Amygdala (tissue), 56 donors: Measurements from ENCODE around the gene PAPSS1.

Experiments
- DNase-seq, 56 donors: peaks; one replicate each; lab custom pipeline; 2025; lab: John Stamatoyannopoulos, UW

PAPSS1 gene

GRCh38 chr4:107575243-107575642, 144.8 kb downstream of the PAPSS1 start:
- no peak for DNase-seq

GRCh38 chr4:107572281-107572680, 147.8 kb downstream of the PAPSS1 start:
- DNase-seq = no peak

GRCh38 chr4:107570952-107571351, 149.1 kb downstream of the PAPSS1 start:
- no peak for DNase-seq

GRCh38 chr4:107564326-107564725, 155.7 kb downstream of the PAPSS1 start:
- DNase-seq = no peak
